Pancreas (tissue), 10 donors: ENCODE data around the gene GRB10. TPM values are rescaled to one million over a fixed set of nuclear protein-coding genes. Genes with fewer than 3 reads are reported as not detected.

ENCODE experiments used
- ATAC-seq, 4 donors: fragments of 200-7000 bp; cut with Tn5 transposase; one replicate each; pipeline versions ENCODE4 v1.8.0 to v1.9.1; 2020; ENCODE audit warnings: mild to moderate bottlenecking in 4 of 4, moderate library complexity in 4 of 4
- DNase-seq, 6 donors: peaks; one replicate each; pipeline ENCODE4 v3.0.0-alpha.2; 2020
- FAIRE-seq: peaks from 2 replicates; lab custom pipeline; 2012; peaks lifted over from hg19 to GRCh38; lab: Jason Lieb, UNC
- H3K27ac ChIP-seq, 4 donors: fragments of 200-600 bp; sonication (generic); 1 replicate in 3 of 4; 2 replicates in 1 of 4; pipeline versions ENCODE4 v1.5.0 to v1.8.0; 2020
- H3K27me3 ChIP-seq, 4 donors: fragments of 200-600 bp; one replicate each; pipeline ENCODE4 v1.8.0; 2021
- H3K36me3 ChIP-seq, 3 donors: fragments of 200-600 bp; sonication (generic) in 1 of 3; one replicate each; pipeline versions ENCODE4 v1.5.0 to v1.8.0; 2020 to 2021
- H3K4me1 ChIP-seq, 3 donors: fragments of 200-600 bp; one replicate each; pipeline ENCODE4 v1.8.0; 2021
- H3K4me3 ChIP-seq, 4 donors: fragments of 200-600 bp; sonication (generic) in 2 of 4; one replicate each; pipeline versions ENCODE4 v1.5.0 to v1.8.0; 2020 to 2021
- H3K9me3 ChIP-seq, 4 donors: fragments of 200-600 bp; one replicate each; pipeline ENCODE4 v1.8.0; 2021
- CTCF ChIP-seq, 4 donors: fragments of 200-600 bp; sonication (generic) in 3 of 4; IDR thresholded peaks; one replicate each; pipeline versions ENCODE4 v1.5.0 to v1.8.0; 2021; ENCODE audit warnings: antibody characterized with exemption in 4 of 4
- WGBS, 2 donors: extraction: QIAGEN DNeasy Blood & Tissue Kit; methylation state at CpG; one replicate each; pipeline ENCODE4 v1.1.7; 2013; 5-methylcytosine and 5-hydroxymethylcytosine counted together
- intact Hi-C, 3 donors: fragments of 100-400 bp; cut with DNase I; formaldehyde crosslinking; loops; one replicate each; pipeline versions ENCODE4 v1.11.1 to v1.14.2; 2022
- polyA plus RNA-seq, 2 donors: library from polyadenylated mRNA; stranded (reverse); fragments of 200-250 nt; gene quantifications; one replicate each; pipeline ENCODE4 v1.2.3, GENCODE V29; 2013
- total RNA-seq, 6 donors: library from RNA; stranded (reverse); fragmentation: NEBNext Ultra II Directional in 4 of 6; extraction: Animal tissue kit (Norgen Biotek cat#: 25700) in 4 of 6; gene quantifications; one replicate each; pipeline versions ENCODE4 v1.2.1 to v1.2.4, GENCODE V29; 2021 to 2023
- donor health status: healthy with polysubstance abuse.
- donor health status: DM: no; HTN: no; CAD: no; lungs with moderate emphysema.
- donor health status: DM: no; HTN: no; CAD: no.
- donor health status: control.
- donor health status: control.
- donor health status: Bipolar disorder and iron deficiency.
- donor health status: DM: yes; HTN: yes; CAD: no.
- donor health status: DM: no; HTN: no; CAD: no.
- donor health status: DM: no; HTN: no; CAD: no.
- donor health status: DM: yes; HTN: yes; CAD: no.

Gene GRB10
- total and polyA plus RNA-seq, 8 donors = 69.9 to 199 (median 133) TPM

GRCh38 chr7:50661345-50662040 is 121.2 kb downstream of the GRB10 start:
- WGBS, 2 donors = 64 to 66% methylated on average over 9 of the region's 9 CpGs
- TF ChIP-seq CTCF (IDR thresholded peaks at IDR 0.05) = no peak
- intact Hi-C loops = no loop called here
- ATAC-seq (peak in 2 of 4 donors; percentile 4), FAIRE-seq (no peak), DNase-seq (no peak)
- Histone ChIP-seq H3K4me1 (peaks cover 4 to 18% (median 10%) of the 10 kb centered on the region in 3 donors), H3K9me3 (no peaks in the 10 kb centered on the region), H3K36me3 (peaks cover 0 to 26% (median 5%) of the 10 kb centered on the region in 3 donors), H3K27ac (no peak overlapping the region), H3K4me3 (no peak overlapping the region), H3K27me3 (no peaks in the 10 kb centered on the region)

- no peaks in the 10 kb centered on the region for H3K9me3 ChIP-seq
- peaks cover 4 to 18% (median 8%) of the 10 kb centered on the region in 3 donors for H3K4me1 ChIP-seq
- H3K36me3 ChIP-seq = peaks cover 0 to 28% (median 5%) of the 10 kb centered on the region in 3 donors
- no peak overlapping the region for H3K4me3 ChIP-seq
- no peaks in the 10 kb centered on the region for H3K27me3 ChIP-seq
- WGBS, 2 donors = 82 to 90% methylated on average over 5 of the region's 5 CpGs
- ATAC-seq (no peak), DNase-seq (no peak), FAIRE-seq (no peak)
- H3K27ac ChIP-seq = no peak overlapping the region
- no peak for TF ChIP-seq CTCF (IDR thresholded peaks at IDR 0.05)
- intact Hi-C loops = no loop called here
Observed at GRCh38 chr7:50660830-50661175, 121.9 kb downstream of the GRB10 start.

- intact Hi-C loops = no loop called here
- Histone ChIP-seq H3K4me1 (peaks cover under 1 to 13% (median 2%) of the 10 kb centered on the region in 3 donors), H3K4me3 (no peak overlapping the region), H3K36me3 (peaks cover 0 to 31% (median 5%) of the 10 kb centered on the region in 3 donors), H3K27ac (no peak overlapping the region), H3K27me3 (no peaks in the 10 kb centered on the region), H3K9me3 (no peaks in the 10 kb centered on the region)
- DNase-seq (no peak), ATAC-seq (peak in 2 of 4 donors; percentile 6 to 16), FAIRE-seq (no peak)
- WGBS, 2 donors = 82 to 91% methylated on average over 30 of the region's 30 CpGs
- TF ChIP-seq CTCF (IDR thresholded peaks at IDR 0.05) = no peak
Observed at GRCh38 chr7:50660040-50660829, 122.5 kb downstream of the GRB10 start.

- 78 to 86% methylated on average over 17 of the region's 17 CpGs for WGBS, 2 donors
- FAIRE-seq (no peak), DNase-seq (no peak), ATAC-seq (no peak)
- TF ChIP-seq CTCF (IDR thresholded peaks at IDR 0.05) = no peak
- Histone ChIP-seq H3K9me3 (no peaks in the 10 kb centered on the region), H3K36me3 (peaks cover 0 to 35% (median 5%) of the 10 kb centered on the region in 3 donors), H3K4me3 (no peak overlapping the region), H3K4me1 (peaks cover 0 to 9% (median 0%) of the 10 kb centered on the region in 3 donors), H3K27ac (no peak overlapping the region), H3K27me3 (no peaks in the 10 kb centered on the region)
- intact Hi-C loops = no loop called here
Observed at GRCh38 chr7:50659329-50659965, 123.2 kb downstream of the GRB10 start.
